IMR-90 (cell line): ENCODE data around the gene NANOGP8.

Experiments used
- CTCF ChIP-seq: conservative IDR thresholded peaks from 2 replicates; pipeline ENCODE4 v1.5.1; 2012; ENCODE audit warnings: mild to moderate bottlenecking, low read depth, low read length, improper control_type of control experiment
- MXI1 ChIP-seq: IDR thresholded peaks from 2 replicates; pipeline ENCODE4 v1.6.1; 2012; ENCODE audit warnings: low read depth, mild to moderate bottlenecking, low read length, moderate library complexity, borderline replicate concordance
- POLR2A ChIP-seq: IDR thresholded peaks from 2 replicates; pipeline ENCODE4 v1.6.1; 2012; ENCODE audit warnings: mild to moderate bottlenecking, low read depth, low read length
- RAD21 ChIP-seq: IDR thresholded peaks from 2 replicates; pipeline ENCODE4 v1.6.1; 2012; ENCODE audit warnings: low read length, improper control_type of control experiment

- TF ChIP-seq CTCF (no peak), POLR2A (no peak), MXI1 (no peak), RAD21 (no peak)
Observed at GRCh38 chr15:35127717-35128116, 42.6 kb upstream of the NANOGP8 start.
